Peyer's patch (tissue), 4 donors: ENCODE measurements around the gene AKR1E2. TPM values are rescaled to one million over a fixed set of nuclear protein-coding genes. Genes with fewer than 3 reads are reported as not detected.

Source experiments
- DNase-seq, 3 donors: peaks; one replicate each; pipeline ENCODE4 v3.0.0-alpha.2; 2017 to 2019
- H3K27ac ChIP-seq, 4 donors: fragments of 200-600 bp; sonication (generic); one replicate each; pipeline ENCODE4 v1.5.1; 2016 to 2019
- H3K27me3 ChIP-seq, 2 donors: fragments of 200-600 bp; sonication (generic); one replicate each; pipeline ENCODE4 v1.5.1; 2019
- H3K36me3 ChIP-seq, 3 donors: fragments of 200-600 bp; sonication (generic); one replicate each; pipeline ENCODE4 v1.5.1; 2016 to 2019
- H3K4me1 ChIP-seq, 4 donors: fragments of 200-600 bp; sonication (generic); one replicate each; pipeline ENCODE4 v1.5.1; 2016 to 2019
- H3K4me3 ChIP-seq, 4 donors: fragments of 200-600 bp; sonication (generic); 1 replicate in 3 of 4; 2 replicates in 1 of 4; pipeline ENCODE4 v1.5.1; 2016 to 2019; ENCODE audit warnings: mild to moderate bottlenecking in 1 of 4
- H3K9me3 ChIP-seq, 4 donors: fragments of 200-600 bp; sonication (generic); one replicate each; pipeline ENCODE4 v1.5.1; 2016 to 2019; ENCODE audit warnings: mild to moderate bottlenecking in 1 of 4
- POLR2A ChIP-seq, 2 donors: fragments of 450-650 bp; IDR thresholded peaks; one replicate each; pipeline ENCODE4 v1.5.1; 2017; ENCODE audit warnings: antibody characterized with exemption in 2 of 2, mild to moderate bottlenecking in 2 of 2, moderate library complexity in 2 of 2
- total RNA-seq, 4 donors: library from RNA; depleted of rRNA; stranded (reverse); fragments of >200 nt; gene quantifications; one replicate each; pipeline ENCODE4 v1.1.0, GENCODE V29; 2016
- TF ChIP-seq, protein P1 (sequence below), 6 experiments: fragments of 450-650 bp in 4 of 6; fragments of 200-600 bp in 2 of 6; sonication (generic) in 1 of 6; IDR thresholded peaks; one replicate each; pipeline ENCODE4 v1.5.1; 2017 to 2019; ENCODE audit warnings: antibody characterized with exemption in 6 of 6, mild to moderate bottlenecking in 3 of 6, moderate library complexity in 1 of 6

AKR1E2 gene
- total RNA-seq, 4 donors from 2014 or later = 2.0 to 59.4 (median 3.6) TPM

DNA sequence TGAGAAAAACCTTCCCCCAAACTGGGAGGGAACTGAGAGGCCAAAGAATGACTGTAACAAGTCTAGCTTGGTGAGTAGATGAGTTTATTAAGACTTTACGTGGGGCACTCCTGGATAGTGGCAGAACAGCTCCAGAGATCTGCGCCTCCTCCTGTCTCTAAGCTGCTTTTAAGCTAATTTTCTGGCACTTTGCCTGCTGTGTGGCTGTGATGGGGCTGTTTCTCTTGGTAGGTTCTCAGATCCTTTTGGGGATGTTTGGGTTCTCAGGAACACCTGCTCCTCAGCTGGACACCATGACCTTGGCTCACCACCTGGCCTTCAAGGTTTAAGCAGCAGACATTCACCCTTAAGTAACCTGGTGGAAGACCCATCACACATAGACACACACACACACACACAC is 68.3 kb downstream of the AKR1E2 start:
- no peaks in the 10 kb centered on the region for H3K9me3 ChIP-seq
- H3K4me3 ChIP-seq = no peak overlapping the region
- H3K4me1 ChIP-seq = no peaks in the 10 kb centered on the region
- no peak overlapping the region for H3K27ac ChIP-seq
- TF ChIP-seq POLR2A (IDR thresholded peaks at IDR 0.05) = no peak
- TF ChIP-seq, protein P1, sequence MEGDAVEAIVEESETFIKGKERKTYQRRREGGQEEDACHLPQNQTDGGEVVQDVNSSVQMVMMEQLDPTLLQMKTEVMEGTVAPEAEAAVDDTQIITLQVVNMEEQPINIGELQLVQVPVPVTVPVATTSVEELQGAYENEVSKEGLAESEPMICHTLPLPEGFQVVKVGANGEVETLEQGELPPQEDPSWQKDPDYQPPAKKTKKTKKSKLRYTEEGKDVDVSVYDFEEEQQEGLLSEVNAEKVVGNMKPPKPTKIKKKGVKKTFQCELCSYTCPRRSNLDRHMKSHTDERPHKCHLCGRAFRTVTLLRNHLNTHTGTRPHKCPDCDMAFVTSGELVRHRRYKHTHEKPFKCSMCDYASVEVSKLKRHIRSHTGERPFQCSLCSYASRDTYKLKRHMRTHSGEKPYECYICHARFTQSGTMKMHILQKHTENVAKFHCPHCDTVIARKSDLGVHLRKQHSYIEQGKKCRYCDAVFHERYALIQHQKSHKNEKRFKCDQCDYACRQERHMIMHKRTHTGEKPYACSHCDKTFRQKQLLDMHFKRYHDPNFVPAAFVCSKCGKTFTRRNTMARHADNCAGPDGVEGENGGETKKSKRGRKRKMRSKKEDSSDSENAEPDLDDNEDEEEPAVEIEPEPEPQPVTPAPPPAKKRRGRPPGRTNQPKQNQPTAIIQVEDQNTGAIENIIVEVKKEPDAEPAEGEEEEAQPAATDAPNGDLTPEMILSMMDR (IDR thresholded peaks at IDR 0.05) = no peak
- no peak for DNase-seq
- H3K36me3 ChIP-seq = no peaks in the 10 kb centered on the region
- no peaks in the 10 kb centered on the region for H3K27me3 ChIP-seq

Other genes starting within 250 kb of the AKR1E2 start
- 10 to 100 TPM; 10.0 to 29.7 (median 13.8) TPM for gene AKR1C1, start 137.2 kb downstream of the AKR1E2 start, total RNA-seq
- 10 to 100 TPM; 22.7 to 95.4 (median 45.2) TPM for gene AKR1C2, start 177.7 kb downstream of the AKR1E2 start, total RNA-seq